Cardiac septum (tissue), 1 donor: Measurements from ENCODE around the gene EPB41L4B. TPM values are rescaled to one million over a fixed set of nuclear protein-coding genes. Genes with fewer than 3 reads are reported as not detected.

Experiments
- DNase-seq: peaks from one replicate; pipeline ENCODE4 v3.0.0-alpha.2; 2020; ENCODE audit warnings: low spot score
- intact Hi-C: fragments of 100-400 bp; cut with DNase I; formaldehyde crosslinking; loops from one replicate; pipeline ENCODE4 v1.14.0; 2022
- total RNA-seq: library from RNA; stranded (reverse); fragmentation: NEBNext Ultra II Directional; extraction: Animal tissue kit (Norgen Biotek cat#: 25700); gene quantifications from one replicate; pipeline ENCODE4 v1.2.1, GENCODE V29; 2021
- donor health status: DM: no; HTN: no; CAD: no.

Gene EPB41L4B
- total RNA-seq, 1 donor from 2014 or later = 1.5 TPM

- no peak for DNase-seq
- intact Hi-C loops = no loop called here
Observed at GRCh38 chr9:109182940-109183798, 137.7 kb downstream of the EPB41L4B start.

- intact Hi-C loops = no loop called here
- no peak for DNase-seq
Observed at GRCh38 chr9:109182550-109182939, 138.3 kb downstream of the EPB41L4B start.

GRCh38 chr9:109181284-109181683, 139.6 kb downstream of the EPB41L4B start:
- DNase-seq = no peak
- intact Hi-C loops = no loop called here

GRCh38 chr9:109179801-109180523, 140.9 kb downstream of the EPB41L4B start:
- no peak for DNase-seq
- intact Hi-C loops = no loop called here

- intact Hi-C loops = no loop called here
- no peak for DNase-seq
Observed at GRCh38 chr9:109176963-109177362, 143.9 kb downstream of the EPB41L4B start.

- intact Hi-C loops = no loop called here
- no peak for DNase-seq
Observed at GRCh38 chr9:109176386-109176785, 144.5 kb downstream of the EPB41L4B start.

- intact Hi-C loops = no loop called here
- no peak for DNase-seq
Observed at GRCh38 chr9:109172935-109173334, 147.9 kb downstream of the EPB41L4B start.

GRCh38 chr9:109171926-109172325, 148.9 kb downstream of the EPB41L4B start:
- no peak for DNase-seq
- intact Hi-C loops = no loop called here

GRCh38 chr9:109168170-109168569, 152.7 kb downstream of the EPB41L4B start:
- intact Hi-C loops = no loop called here
- no peak for DNase-seq

GRCh38 chr9:109167716-109168115, 153.1 kb downstream of the EPB41L4B start:
- DNase-seq = no peak
- intact Hi-C loops = no loop called here

- intact Hi-C loops = no loop called here
- DNase-seq = no peak
Observed at GRCh38 chr9:109166771-109167601, 153.9 kb downstream of the EPB41L4B start, which contains the start of gene FRRS1L. Gene FRRS1L (minus strand): TSS chr9:109167249. CDS start chr9:109167138, 111 bp downstream.

- intact Hi-C loops = no loop called here
- DNase-seq = no peak
Observed at GRCh38 chr9:109166171-109166770, 154.6 kb downstream of the EPB41L4B start.

- no peak for DNase-seq
- intact Hi-C loops = no loop called here
Observed at GRCh38 chr9:109164042-109164441, 156.8 kb downstream of the EPB41L4B start.

GRCh38 chr9:109163194-109163593, 157.7 kb downstream of the EPB41L4B start:
- DNase-seq = no peak
- intact Hi-C loops = no loop called here

GRCh38 chr9:109162677-109163076, 158.2 kb downstream of the EPB41L4B start:
- DNase-seq = no peak
- intact Hi-C loops = no loop called here

- DNase-seq = no peak
- intact Hi-C loops = no loop called here
Observed at GRCh38 chr9:109161471-109161870, 159.4 kb downstream of the EPB41L4B start.

- intact Hi-C loops = no loop called here
- DNase-seq = no peak
Observed at GRCh38 chr9:109159583-109159982, 161.3 kb downstream of the EPB41L4B start.

GRCh38 chr9:109158651-109159050, 162.2 kb downstream of the EPB41L4B start:
- intact Hi-C loops = no loop called here
- DNase-seq = no peak

GRCh38 chr9:109156708-109157107, 164.2 kb downstream of the EPB41L4B start:
- DNase-seq = no peak
- intact Hi-C loops = no loop called here
